Stomach (tissue), 4 donors: Measurements from ENCODE around the gene SNX30.

ENCODE experiments used
- EP300 ChIP-seq: sonication (generic); formaldehyde crosslinking; IDR thresholded peaks from one replicate; pipeline ENCODE4 v1.6.1; 2017; ENCODE audit warnings: antibody characterized with exemption
- POLR2A ChIP-seq, 4 donors: fragments of 450-650 bp; IDR thresholded peaks; one replicate each; pipeline ENCODE4 v1.6.1; 2016; ENCODE audit warnings: antibody characterized with exemption in 4 of 4, control low read depth in 2 of 4, mild to moderate bottlenecking in 1 of 4, moderate library complexity in 1 of 4
- POLR2AphosphoS5 ChIP-seq, 3 donors: sonication (generic); formaldehyde crosslinking; IDR thresholded peaks; one replicate each; pipeline ENCODE4 v1.6.1; 2016; ENCODE audit warnings: antibody characterized with exemption in 3 of 3
- TF ChIP-seq, protein P1 (sequence below), 7 experiments: fragments of 450-650 bp in 4 of 7; fragments of 200-600 bp in 3 of 7; sonication (generic) in 3 of 7; IDR thresholded peaks; one replicate each; pipeline ENCODE4 v1.5.1; 2016 to 2019; ENCODE audit warnings: antibody characterized with exemption in 7 of 7, control low read depth in 2 of 7, mild to moderate bottlenecking in 1 of 7

DNA sequence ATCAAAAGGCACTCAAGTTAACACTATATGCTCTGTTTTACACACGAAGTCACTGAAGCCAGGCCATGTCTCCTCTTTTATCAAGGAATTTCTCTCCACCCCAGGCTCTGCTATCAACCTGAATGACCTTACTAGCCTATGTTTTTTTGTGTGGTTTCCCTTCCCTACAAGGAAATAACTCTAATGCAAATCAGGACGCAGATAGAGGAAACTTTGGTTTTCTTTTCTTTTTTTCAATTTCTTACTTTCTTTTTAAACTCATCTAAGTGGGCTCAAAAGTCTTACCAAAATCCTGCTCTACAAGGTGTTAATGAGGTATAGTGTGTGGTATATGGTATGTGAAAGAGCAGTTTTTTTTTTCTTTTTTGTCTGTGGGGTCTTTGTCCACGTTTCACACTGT, 145.6 kb downstream of the SNX30 start:
- TF ChIP-seq POLR2AphosphoS5 (IDR thresholded peaks at IDR 0.05) (no peak), EP300 (no peak), POLR2A (IDR thresholded peaks at IDR 0.05) (no peak)
- TF ChIP-seq, protein P1, sequence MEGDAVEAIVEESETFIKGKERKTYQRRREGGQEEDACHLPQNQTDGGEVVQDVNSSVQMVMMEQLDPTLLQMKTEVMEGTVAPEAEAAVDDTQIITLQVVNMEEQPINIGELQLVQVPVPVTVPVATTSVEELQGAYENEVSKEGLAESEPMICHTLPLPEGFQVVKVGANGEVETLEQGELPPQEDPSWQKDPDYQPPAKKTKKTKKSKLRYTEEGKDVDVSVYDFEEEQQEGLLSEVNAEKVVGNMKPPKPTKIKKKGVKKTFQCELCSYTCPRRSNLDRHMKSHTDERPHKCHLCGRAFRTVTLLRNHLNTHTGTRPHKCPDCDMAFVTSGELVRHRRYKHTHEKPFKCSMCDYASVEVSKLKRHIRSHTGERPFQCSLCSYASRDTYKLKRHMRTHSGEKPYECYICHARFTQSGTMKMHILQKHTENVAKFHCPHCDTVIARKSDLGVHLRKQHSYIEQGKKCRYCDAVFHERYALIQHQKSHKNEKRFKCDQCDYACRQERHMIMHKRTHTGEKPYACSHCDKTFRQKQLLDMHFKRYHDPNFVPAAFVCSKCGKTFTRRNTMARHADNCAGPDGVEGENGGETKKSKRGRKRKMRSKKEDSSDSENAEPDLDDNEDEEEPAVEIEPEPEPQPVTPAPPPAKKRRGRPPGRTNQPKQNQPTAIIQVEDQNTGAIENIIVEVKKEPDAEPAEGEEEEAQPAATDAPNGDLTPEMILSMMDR (IDR thresholded peaks at IDR 0.05) = no peak
